Natural killer cell treated with Interleukin-12 subunit alpha and Interleukin-12 subunit beta and Interleukin-15 and Interleukin-18, amount 100 ng/mL, for 72 hours (primary cell): ENCODE measurements around the gene COPG2. TPM values are rescaled to one million over a fixed set of nuclear protein-coding genes. Genes with fewer than 3 reads are reported as not detected.

Experiments used
- ATAC-seq, 2 donors: fragments of 150-1000 bp; cut with Tn5 transposase in 1 of 2; sonication (Bioruptor Pico), chemical (Tn5 transposase) in 1 of 2; 2 replicates each; pipeline ENCODE4 v1.10.0; 2021
- DNase-seq: peaks from one replicate; pipeline ENCODE4 v3.0.0; 2022; ENCODE audit warnings: low spot score
- H3K27ac Mint-ChIP-seq, 2 donors: 1 replicate in 1 of 2; 2 replicates in 1 of 2; pipeline ENCODE4 v1.8.0; 2022; ENCODE audit warnings: mixed read lengths in 2 of 2, mild to moderate bottlenecking in 1 of 2, moderate library complexity in 1 of 2
- H3K27me3 Mint-ChIP-seq, 2 donors: 1 replicate in 1 of 2; 2 replicates in 1 of 2; pipeline ENCODE4 v1.8.0; 2022; ENCODE audit warnings: mixed read lengths in 2 of 2
- H3K36me3 Mint-ChIP-seq: one replicate; pipeline ENCODE4 v1.8.0; 2022; ENCODE audit warnings: mixed read lengths
- H3K4me1 Mint-ChIP-seq, 2 donors: 1 replicate in 1 of 2; 2 replicates in 1 of 2; pipeline ENCODE4 v1.8.0; 2022; ENCODE audit warnings: low read depth in 2 of 2, mixed read lengths in 2 of 2, mild to moderate bottlenecking in 1 of 2
- H3K4me3 Mint-ChIP-seq: one replicate; pipeline ENCODE4 v1.8.0; 2022; ENCODE audit warnings: mixed read lengths
- H3K9me3 Mint-ChIP-seq: 2 replicates; pipeline ENCODE4 v1.8.0; 2022; ENCODE audit warnings: mixed read lengths
- total RNA-seq, 2 donors: library from RNA; stranded (reverse); gene quantifications; one replicate each; pipeline ENCODE4 v1.2.3, GENCODE V29; 2022

The COPG2 gene
- total RNA-seq, 2 donors from 2014 or later = 10.3 to 11.3 TPM

GRCh38 chr7:130481898-130482297, 186.7 kb downstream of the COPG2 start:
- peaks cover 17 to 22% of the 10 kb centered on the region in 2 donors for H3K4me1 Mint-ChIP-seq
- no peaks in the 10 kb centered on the region for H3K9me3 Mint-ChIP-seq
- H3K27me3 Mint-ChIP-seq = peaks cover 29 to 34% of the 10 kb centered on the region in 2 donors
- ATAC-seq = no peak
- DNase-seq = no peak
- H3K36me3 Mint-ChIP-seq = no peaks in the 10 kb centered on the region
- no peak overlapping the region for H3K27ac Mint-ChIP-seq
- H3K4me3 Mint-ChIP-seq = no peak overlapping the region

- Mint-ChIP-seq H3K4me1 (peaks cover 5 to 13% of the 10 kb centered on the region in 2 donors), H3K4me3 (no peak overlapping the region), H3K27me3 (peaks cover 24 to 28% of the 10 kb centered on the region in 2 donors), H3K9me3 (no peaks in the 10 kb centered on the region), H3K27ac (no peak overlapping the region), H3K36me3 (no peaks in the 10 kb centered on the region)
- no peak for DNase-seq
- no peak for ATAC-seq
Measured at GRCh38 chr7:130479716-130480400, 188.7 kb downstream of the COPG2 start.

GRCh38 chr7:130478991-130479390, 189.6 kb downstream of the COPG2 start:
- Mint-ChIP-seq H3K27ac (no peak overlapping the region), H3K9me3 (no peaks in the 10 kb centered on the region), H3K27me3 (peaks cover 15 to 24% of the 10 kb centered on the region in 2 donors), H3K4me1 (peaks cover 2 to 9% of the 10 kb centered on the region in 2 donors), H3K36me3 (no peaks in the 10 kb centered on the region), H3K4me3 (no peak overlapping the region)
- ATAC-seq (no peak), DNase-seq (no peak)

GRCh38 chr7:130476297-130477150, 192.0 kb downstream of the COPG2 start:
- ATAC-seq (peak in 1 of 2 donors; percentile 75), DNase-seq (no peak)
- H3K4me3 Mint-ChIP-seq = peak overlapping the region; percentile 26
- H3K27me3 Mint-ChIP-seq = peaks cover 15% of the 10 kb centered on the region in 2 donors
- peaks cover 2 to 9% of the 10 kb centered on the region in 2 donors for H3K4me1 Mint-ChIP-seq
- no peaks in the 10 kb centered on the region for H3K36me3 Mint-ChIP-seq
- no peak overlapping the region for H3K27ac Mint-ChIP-seq
- H3K9me3 Mint-ChIP-seq = no peaks in the 10 kb centered on the region

GRCh38 chr7:130475776-130476175, 192.8 kb downstream of the COPG2 start:
- no peak overlapping the region for H3K4me3 Mint-ChIP-seq
- no peaks in the 10 kb centered on the region for H3K9me3 Mint-ChIP-seq
- H3K36me3 Mint-ChIP-seq = no peaks in the 10 kb centered on the region
- peaks cover 2 to 9% of the 10 kb centered on the region in 2 donors for H3K4me1 Mint-ChIP-seq
- DNase-seq (no peak), ATAC-seq (no peak)
- H3K27me3 Mint-ChIP-seq = peaks cover 16 to 19% of the 10 kb centered on the region in 2 donors
- no peak overlapping the region for H3K27ac Mint-ChIP-seq

GRCh38 chr7:130473876-130474275, 194.7 kb downstream of the COPG2 start:
- Mint-ChIP-seq H3K36me3 (no peaks in the 10 kb centered on the region), H3K4me3 (no peak overlapping the region), H3K27me3 (peaks cover 20 to 32% of the 10 kb centered on the region in 2 donors), H3K27ac (no peak overlapping the region), H3K4me1 (peaks cover 5 to 9% of the 10 kb centered on the region in 2 donors), H3K9me3 (no peaks in the 10 kb centered on the region)
- DNase-seq (no peak), ATAC-seq (no peak)

- DNase-seq (no peak), ATAC-seq (no peak)
- H3K27ac Mint-ChIP-seq = no peak overlapping the region
- H3K4me1 Mint-ChIP-seq = peaks cover 5 to 9% of the 10 kb centered on the region in 2 donors
- H3K36me3 Mint-ChIP-seq = no peaks in the 10 kb centered on the region
- no peak overlapping the region for H3K4me3 Mint-ChIP-seq
- no peaks in the 10 kb centered on the region for H3K9me3 Mint-ChIP-seq
- H3K27me3 Mint-ChIP-seq = peaks cover 22 to 32% of the 10 kb centered on the region in 2 donors
Measured at GRCh38 chr7:130473289-130473688, 195.3 kb downstream of the COPG2 start.

- peaks cover 23 to 32% of the 10 kb centered on the region in 2 donors for H3K27me3 Mint-ChIP-seq
- H3K4me1 Mint-ChIP-seq = peaks cover 5 to 9% of the 10 kb centered on the region in 2 donors
- no peak overlapping the region for H3K4me3 Mint-ChIP-seq
- ATAC-seq (no peak), DNase-seq (no peak)
- H3K27ac Mint-ChIP-seq = no peak overlapping the region
- no peaks in the 10 kb centered on the region for H3K9me3 Mint-ChIP-seq
- no peaks in the 10 kb centered on the region for H3K36me3 Mint-ChIP-seq
Measured at GRCh38 chr7:130471974-130472373, 196.6 kb downstream of the COPG2 start.

- ATAC-seq (no peak), DNase-seq (no peak)
- Mint-ChIP-seq H3K27me3 (peaks cover 24 to 36% of the 10 kb centered on the region in 2 donors), H3K9me3 (no peaks in the 10 kb centered on the region), H3K27ac (no peak overlapping the region), H3K4me3 (no peak overlapping the region), H3K4me1 (peaks cover 0 to 2% of the 10 kb centered on the region in 2 donors), H3K36me3 (no peaks in the 10 kb centered on the region)
Measured at GRCh38 chr7:130468612-130469011, 199.9 kb downstream of the COPG2 start.

- Mint-ChIP-seq H3K4me1 (peaks cover 0 to under 1% of the 10 kb centered on the region in 2 donors), H3K9me3 (peaks cover 3% of the 10 kb centered on the region), H3K27ac (no peak overlapping the region), H3K4me3 (no peak overlapping the region), H3K27me3 (peaks cover 15 to 16% of the 10 kb centered on the region in 2 donors), H3K36me3 (no peaks in the 10 kb centered on the region)
- DNase-seq = no peak
- ATAC-seq = no peak
Measured at GRCh38 chr7:130463553-130464434, 204.8 kb downstream of the COPG2 start.

- Mint-ChIP-seq H3K36me3 (no peaks in the 10 kb centered on the region), H3K4me1 (peaks cover 7 to 10% of the 10 kb centered on the region in 2 donors), H3K27me3 (peaks cover 12 to 15% of the 10 kb centered on the region in 2 donors), H3K4me3 (no peak overlapping the region), H3K27ac (no peak overlapping the region), H3K9me3 (peaks cover 3% of the 10 kb centered on the region)
- DNase-seq (no peak), ATAC-seq (no peak)
Measured at GRCh38 chr7:130461272-130461671, 207.3 kb downstream of the COPG2 start.

- ATAC-seq (peak; percentile 71 to 74), DNase-seq (no peak)
- H3K9me3 Mint-ChIP-seq = peaks cover 3% of the 10 kb centered on the region
- peaks cover 7 to 10% of the 10 kb centered on the region in 2 donors for H3K4me1 Mint-ChIP-seq
- peak overlapping the region; percentile 33 for H3K4me3 Mint-ChIP-seq
- H3K27ac Mint-ChIP-seq = peak overlapping the region; percentile 5 to 55
- H3K27me3 Mint-ChIP-seq = peaks cover 0 to under 1% of the 10 kb centered on the region in 2 donors
- H3K36me3 Mint-ChIP-seq = no peaks in the 10 kb centered on the region
Measured at GRCh38 chr7:130458257-130458656, 210.3 kb downstream of the COPG2 start.
